ENCODE results near the gene NOP16. TPM values are rescaled to one million over a fixed set of nuclear protein-coding genes. Genes with fewer than 3 reads are reported as not detected.

The NOP16 gene
- total RNA-seq, 1 donor from 2014 or later, result 23.5 TPM

DNA sequence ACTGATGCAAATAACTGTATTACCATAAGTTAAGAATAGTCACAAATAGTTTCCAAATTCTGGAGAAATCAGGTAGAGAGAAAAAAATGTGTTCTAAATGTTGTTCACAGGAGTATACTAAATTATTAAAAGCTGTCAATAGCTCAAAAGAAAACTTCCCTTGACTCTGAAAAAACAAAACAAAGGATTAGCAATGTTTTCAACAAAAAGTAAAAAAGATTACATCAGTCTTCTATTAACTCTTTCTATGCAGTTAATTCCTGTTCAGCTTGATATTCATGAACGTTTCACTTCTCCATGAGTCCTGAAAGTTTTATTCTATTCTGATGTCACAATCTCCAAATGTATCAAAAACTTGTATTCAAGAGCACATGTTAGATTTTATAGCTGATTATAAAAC lies 37.4 kb upstream of the NOP16 start:
- TF ChIP-seq, protein P1, sequence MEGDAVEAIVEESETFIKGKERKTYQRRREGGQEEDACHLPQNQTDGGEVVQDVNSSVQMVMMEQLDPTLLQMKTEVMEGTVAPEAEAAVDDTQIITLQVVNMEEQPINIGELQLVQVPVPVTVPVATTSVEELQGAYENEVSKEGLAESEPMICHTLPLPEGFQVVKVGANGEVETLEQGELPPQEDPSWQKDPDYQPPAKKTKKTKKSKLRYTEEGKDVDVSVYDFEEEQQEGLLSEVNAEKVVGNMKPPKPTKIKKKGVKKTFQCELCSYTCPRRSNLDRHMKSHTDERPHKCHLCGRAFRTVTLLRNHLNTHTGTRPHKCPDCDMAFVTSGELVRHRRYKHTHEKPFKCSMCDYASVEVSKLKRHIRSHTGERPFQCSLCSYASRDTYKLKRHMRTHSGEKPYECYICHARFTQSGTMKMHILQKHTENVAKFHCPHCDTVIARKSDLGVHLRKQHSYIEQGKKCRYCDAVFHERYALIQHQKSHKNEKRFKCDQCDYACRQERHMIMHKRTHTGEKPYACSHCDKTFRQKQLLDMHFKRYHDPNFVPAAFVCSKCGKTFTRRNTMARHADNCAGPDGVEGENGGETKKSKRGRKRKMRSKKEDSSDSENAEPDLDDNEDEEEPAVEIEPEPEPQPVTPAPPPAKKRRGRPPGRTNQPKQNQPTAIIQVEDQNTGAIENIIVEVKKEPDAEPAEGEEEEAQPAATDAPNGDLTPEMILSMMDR (conservative IDR thresholded peaks at IDR 0.05; ENCODE audit: low read depth, low read length), result no peak
- no peak overlapping the region for H3K4me3 ChIP-seq (ENCODE audit: low read depth, low read length)
- DNase-seq (ENCODE audit: low read depth), result no peak

DNA sequence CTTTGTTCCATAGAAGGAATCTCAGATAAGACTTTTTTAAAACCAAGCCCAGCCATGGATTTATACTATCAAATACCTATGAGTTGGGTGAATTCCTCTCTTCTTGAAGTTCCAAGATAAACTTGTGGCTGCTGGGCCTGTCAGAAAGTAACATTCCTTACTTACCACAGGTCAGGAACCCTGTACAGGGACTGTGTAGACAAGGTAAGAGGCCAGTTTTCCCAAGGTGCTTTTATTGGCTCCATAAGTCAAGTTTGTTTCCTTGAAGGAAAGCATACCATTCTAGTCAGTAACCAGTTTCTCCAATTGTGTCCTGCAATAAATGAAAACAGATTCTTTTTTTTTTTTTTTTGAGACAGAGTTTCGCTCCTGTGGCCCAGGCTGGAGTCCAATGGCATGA lies 36.7 kb upstream of the NOP16 start:
- DNase-seq (ENCODE audit: low read depth), result no peak

DNA sequence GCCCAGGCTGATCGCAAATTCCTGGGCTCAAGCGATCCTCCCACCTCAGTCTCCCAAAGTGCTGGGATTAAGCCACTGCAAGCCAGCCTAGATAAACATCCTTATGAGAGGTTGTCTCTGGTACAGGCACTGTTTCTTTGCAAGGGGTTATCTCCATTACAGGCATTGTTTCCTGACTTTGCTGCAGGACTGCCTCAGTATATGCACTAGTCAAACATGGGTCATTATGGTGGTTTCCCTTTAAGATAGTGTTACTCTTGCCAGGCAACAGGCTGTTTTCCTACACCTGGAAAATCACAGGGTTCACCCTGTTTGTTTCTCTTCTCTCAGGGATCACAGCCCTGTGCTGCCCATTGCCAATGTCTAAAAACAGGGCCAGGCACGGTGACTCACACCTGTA lies 35.8 kb upstream of the NOP16 start:
- no peak for DNase-seq (ENCODE audit: low read depth)
- TF ChIP-seq, protein P1 (conservative IDR thresholded peaks at IDR 0.05; ENCODE audit: low read depth, low read length), result no peak
- H3K4me3 ChIP-seq (ENCODE audit: low read depth, low read length), result no peak overlapping the region

More for the DNA sequence above, 36.7 kb upstream of the NOP16 start:
- TF ChIP-seq, protein P1 (conservative IDR thresholded peaks at IDR 0.05; ENCODE audit: low read depth, low read length), result no peak
- H3K4me3 ChIP-seq (ENCODE audit: low read depth, low read length), result no peak overlapping the region

DNA sequence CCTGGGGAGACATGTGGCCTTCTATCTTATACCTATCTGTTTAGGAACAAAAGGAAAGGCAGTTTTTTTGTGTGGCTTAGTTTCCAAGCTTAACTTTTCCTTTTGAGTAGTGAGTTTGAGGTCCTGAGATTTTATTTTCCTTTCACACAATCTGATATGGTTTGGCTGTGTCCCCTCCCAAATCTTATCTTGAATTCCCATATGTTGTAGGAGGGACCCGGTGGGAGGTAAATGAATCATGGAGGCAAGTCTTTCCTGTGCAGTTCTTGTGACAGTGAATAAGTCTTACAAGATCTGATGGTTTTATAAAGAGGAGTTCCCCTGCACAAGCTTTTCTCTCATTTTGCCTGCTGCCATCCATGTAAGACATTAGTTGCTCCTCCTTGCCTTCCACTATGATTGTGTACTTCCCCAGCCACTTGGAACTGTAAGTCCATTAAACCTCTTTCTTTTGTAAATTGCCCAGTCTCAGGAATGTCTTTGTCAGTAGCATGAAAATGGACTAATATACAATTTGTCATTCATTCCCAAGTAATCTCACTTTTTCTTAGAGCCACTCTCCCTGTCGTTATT lies 32.7 kb upstream of the NOP16 start:
- TF ChIP-seq, protein P1 (conservative IDR thresholded peaks at IDR 0.05; ENCODE audit: low read depth, low read length), result no peak
- no peak for DNase-seq (ENCODE audit: low read depth)
- H3K4me3 ChIP-seq (ENCODE audit: low read depth, low read length), result no peak overlapping the region

DNA sequence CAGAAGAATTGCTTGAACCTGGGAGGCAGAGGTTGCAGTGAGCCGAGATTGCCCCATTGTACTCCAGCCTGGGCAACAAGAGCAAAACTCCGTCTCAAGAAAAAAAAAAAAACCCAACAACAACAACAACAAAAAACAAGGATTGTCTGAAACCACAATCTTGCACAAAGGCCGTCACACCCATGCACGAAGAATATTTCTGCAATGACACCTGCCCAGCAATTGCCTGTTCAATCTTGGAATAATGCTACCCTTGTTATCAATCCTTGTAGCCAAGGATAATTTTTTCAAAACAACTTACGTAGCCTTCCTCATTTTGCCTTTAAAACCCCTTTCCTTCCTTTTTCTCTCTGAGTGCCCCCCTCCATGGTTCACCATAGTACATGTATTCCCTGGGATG lies 31.7 kb upstream of the NOP16 start:
- no peak for DNase-seq (ENCODE audit: low read depth)
- TF ChIP-seq, protein P1 (conservative IDR thresholded peaks at IDR 0.05; ENCODE audit: low read depth, low read length), result no peak
- H3K4me3 ChIP-seq (ENCODE audit: low read depth, low read length), result no peak overlapping the region

DNA sequence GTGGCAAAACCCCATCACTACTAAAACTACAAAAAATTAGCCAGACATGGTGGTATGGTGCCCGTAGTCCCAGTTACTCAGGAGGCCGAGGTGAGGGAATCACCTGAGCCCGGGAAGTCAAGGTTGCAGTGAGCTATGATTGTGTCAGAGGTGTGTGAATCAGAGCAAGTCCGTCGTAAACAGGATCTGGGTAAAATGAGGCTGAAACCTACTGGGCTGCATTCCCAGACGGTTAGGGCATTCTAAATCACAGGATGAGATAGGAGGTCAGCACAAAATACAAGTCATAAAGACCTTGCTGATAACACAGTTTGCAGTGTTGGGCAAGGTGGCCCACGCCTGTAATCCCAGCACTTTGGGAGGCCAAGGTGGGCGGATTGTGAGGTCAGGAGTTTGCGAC lies 29.9 kb upstream of the NOP16 start:
- no peak for DNase-seq (ENCODE audit: low read depth)
- TF ChIP-seq, protein P1 (conservative IDR thresholded peaks at IDR 0.05; ENCODE audit: low read depth, low read length), result no peak
- H3K4me3 ChIP-seq (ENCODE audit: low read depth, low read length), result no peak overlapping the region

DNA sequence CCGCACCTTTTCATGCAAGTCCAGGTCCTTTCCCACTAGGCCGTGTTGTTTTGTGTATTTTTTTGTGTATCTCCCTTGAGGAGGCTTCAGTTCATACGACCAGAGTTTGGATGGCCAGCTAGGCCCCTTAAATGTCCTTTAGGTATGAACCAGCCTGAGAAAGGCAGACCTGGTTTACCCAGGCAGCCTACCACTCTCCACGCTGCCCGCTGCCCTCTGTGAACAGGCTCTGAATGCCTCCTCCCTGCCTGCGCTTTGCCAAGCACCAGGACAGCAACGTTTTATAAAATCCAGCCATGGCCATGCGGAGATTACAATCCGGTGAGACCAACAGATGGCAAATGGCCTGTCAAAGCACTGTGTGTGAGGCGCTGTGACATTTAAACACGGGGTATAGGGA lies 28.6 kb upstream of the NOP16 start:
- peak overlapping the region; percentile 47 for H3K4me3 ChIP-seq (ENCODE audit: low read depth, low read length)

More for the DNA sequence above, 28.6 kb upstream of the NOP16 start:
- TF ChIP-seq, protein P1 (conservative IDR thresholded peaks at IDR 0.05; ENCODE audit: low read depth, low read length), result no peak
- no peak for DNase-seq (ENCODE audit: low read depth)

Measured in epithelial cell of proximal tubule (primary cell).